Measurements from ENCODE around the gene GEMIN5.

Gene GEMIN5

GRCh38 chr5:154850255-154851062, 87.6 kb downstream of the GEMIN5 start, which contains the start of gene FAXDC2:
TSS of gene FAXDC2 (minus strand) at chr5:154850603. CDS start at chr5:154838178, 12,425 bp downstream.
- FAIRE-seq (no peak), DNase-seq (ENCODE audit: insufficient read length, low spot score) (no peak)

DNA sequence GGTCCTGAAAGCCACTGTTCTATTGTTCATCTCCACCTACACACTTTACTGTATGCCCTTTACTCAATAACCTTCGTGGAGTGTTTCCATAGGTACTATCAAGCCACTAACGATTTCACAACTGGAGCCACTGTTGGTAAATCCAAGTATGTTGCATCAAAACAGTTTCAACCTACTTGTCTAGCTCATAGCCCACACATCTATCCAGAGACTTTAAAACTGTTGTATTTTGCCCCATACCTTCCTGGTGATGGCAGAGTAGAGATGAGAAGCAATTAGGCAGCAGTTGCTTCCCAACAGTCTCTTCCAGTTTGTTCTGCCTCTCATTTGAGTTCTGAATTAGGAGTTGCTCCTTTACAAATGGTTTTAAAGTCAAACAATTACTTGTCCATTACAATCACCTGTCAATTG, 88.2 kb downstream of the GEMIN5 start:
- no peak for DNase-seq (ENCODE audit: insufficient read length, low spot score)
- FAIRE-seq, result no peak

GRCh38 chr5:154849264-154849785, 88.7 kb downstream of the GEMIN5 start:
- FAIRE-seq (no peak), DNase-seq (ENCODE audit: insufficient read length, low spot score) (no peak)

DNA sequence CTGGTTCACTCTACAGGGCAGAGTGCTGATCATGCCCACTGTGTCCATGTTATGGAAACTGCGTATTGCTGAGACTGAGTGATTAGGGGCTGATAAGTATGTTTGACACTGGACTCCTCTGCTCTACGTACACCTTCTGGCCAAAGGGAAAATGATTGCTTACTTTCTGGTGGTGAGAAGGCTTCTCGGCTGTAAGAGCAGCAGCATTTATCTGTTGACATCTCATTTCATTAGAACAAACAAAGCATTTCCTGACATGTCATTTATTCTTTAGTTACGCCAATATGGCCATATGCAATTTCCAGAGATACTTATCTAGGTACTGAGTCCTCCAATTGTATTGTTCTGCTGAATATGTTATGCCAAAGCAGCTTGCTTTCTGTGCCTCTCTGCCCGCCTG, 93.2 kb downstream of the GEMIN5 start:
- no peak for FAIRE-seq
- DNase-seq (ENCODE audit: insufficient read length, low spot score), result no peak

DNA sequence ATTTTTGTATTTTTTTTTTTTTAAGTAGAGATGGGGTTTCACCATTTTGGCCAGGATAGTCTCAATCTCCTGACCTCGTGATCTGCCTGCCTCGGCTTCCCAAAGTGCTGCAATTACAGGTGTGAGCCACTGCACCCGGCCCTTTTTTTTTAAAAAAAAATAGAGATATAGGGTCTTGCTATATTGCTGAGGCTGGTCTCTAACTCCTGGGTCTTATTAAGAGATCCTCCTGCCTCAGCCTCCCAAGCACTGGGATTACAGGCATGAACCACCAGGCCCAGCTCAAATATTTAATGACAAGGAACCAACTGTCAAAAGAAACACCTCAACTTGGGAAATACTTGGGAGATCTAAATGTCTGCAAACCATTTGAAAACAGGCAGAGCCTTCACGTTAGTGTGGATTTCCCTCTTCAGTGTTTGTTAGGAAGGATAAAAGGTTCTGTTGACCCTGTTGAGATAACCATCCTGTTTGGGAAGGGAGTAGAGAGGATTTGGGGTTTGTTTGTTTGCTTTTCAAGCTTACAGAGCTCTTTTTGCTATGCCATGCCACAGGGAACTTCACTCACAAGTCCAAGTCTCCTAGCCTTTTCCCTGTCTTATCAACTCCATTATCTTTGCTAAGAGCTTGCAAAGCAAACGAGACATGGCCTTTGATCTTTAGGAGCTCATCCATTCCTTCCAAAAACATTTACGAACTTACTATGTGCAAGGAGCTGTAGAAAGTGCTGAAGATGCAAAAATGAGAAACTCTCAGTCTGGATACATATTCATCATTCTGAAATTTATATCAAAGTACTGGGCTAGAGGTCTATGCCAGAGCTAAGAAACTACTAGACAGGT, 95.1 kb downstream of the GEMIN5 start:
- no peak for DNase-seq (ENCODE audit: insufficient read length, low spot score)
- no peak for FAIRE-seq

DNA sequence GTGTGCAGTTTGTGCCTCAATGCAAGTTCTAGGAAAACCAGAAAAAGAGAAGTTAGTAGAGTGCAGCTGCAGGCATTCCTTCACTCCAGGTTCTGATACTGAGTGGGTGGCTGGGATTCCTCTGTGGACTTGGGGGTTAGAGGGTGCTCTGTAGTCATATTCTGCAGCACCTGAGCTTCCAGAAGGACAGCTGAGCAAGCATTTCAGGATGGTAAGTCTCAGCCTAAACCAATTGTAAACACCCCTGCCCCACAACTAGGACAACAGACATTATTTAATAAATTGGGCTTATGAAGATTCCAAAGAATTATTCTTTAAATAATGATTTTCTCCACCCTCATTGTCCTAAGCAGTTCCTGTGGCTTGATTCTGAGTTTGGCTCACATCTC, 96.7 kb downstream of the GEMIN5 start:
- no peak for DNase-seq (ENCODE audit: insufficient read length, low spot score)
- no peak for FAIRE-seq

GRCh38 chr5:154840435-154841272, 97.4 kb downstream of the GEMIN5 start:
- DNase-seq (ENCODE audit: insufficient read length, low spot score) (no peak), FAIRE-seq (no peak)

Data from GM19239 (cell line).